Measurements from ENCODE around the gene MT4.
A peak's percentile ranks its signal among the peaks of the same experiment; 100 is the strongest.

MT4 gene

GRCh38 chr16:56564793-56565477, at the start of gene MT4:
Gene MT4, plus strand, starts transcription at chr16:56565073. Its CDS starts 56 bp downstream, at chr16:56565129.
- no peak for DNase-seq (ENCODE audit: low read depth)

- no peak for DNase-seq (ENCODE audit: low read depth)
Measured at GRCh38 chr16:56515665-56516064, 49.2 kb upstream of the MT4 start.

GRCh38 chr16:56517206-56517605, 47.7 kb upstream of the MT4 start:
- no peak for DNase-seq (ENCODE audit: low read depth)

- no peak for DNase-seq (ENCODE audit: low read depth)
Measured at GRCh38 chr16:56518425-56518824, 46.4 kb upstream of the MT4 start.

GRCh38 chr16:56519459-56520250, 45.2 kb upstream of the MT4 start, which contains the start of gene BBS2:
Gene BBS2, minus strand, starts transcription at chr16:56520024. Its CDS starts 162 bp downstream, at chr16:56519862.
- DNase-seq (ENCODE audit: low read depth): peak; percentile 78

GRCh38 chr16:56520251-56520577, 44.7 kb upstream of the MT4 start:
- no peak for DNase-seq (ENCODE audit: low read depth)

- DNase-seq (ENCODE audit: low read depth): no peak
Measured at GRCh38 chr16:56525236-56525635, 39.6 kb upstream of the MT4 start.

- DNase-seq (ENCODE audit: low read depth): no peak
Measured at GRCh38 chr16:56530872-56531271, 34.0 kb upstream of the MT4 start.

- no peak for DNase-seq (ENCODE audit: low read depth)
Measured at GRCh38 chr16:56532714-56533113, 32.2 kb upstream of the MT4 start.

- DNase-seq (ENCODE audit: low read depth): no peak
Measured at GRCh38 chr16:56534847-56535383, 30.0 kb upstream of the MT4 start.

- DNase-seq (ENCODE audit: low read depth): no peak
Measured at GRCh38 chr16:56538331-56538730, 26.5 kb upstream of the MT4 start.

- DNase-seq (ENCODE audit: low read depth): no peak
Measured at GRCh38 chr16:56539656-56540055, 25.2 kb upstream of the MT4 start.

GRCh38 chr16:56542039-56542438, 22.8 kb upstream of the MT4 start:
- no peak for DNase-seq (ENCODE audit: low read depth)

GRCh38 chr16:56547120-56547948, 17.5 kb upstream of the MT4 start:
- no peak for DNase-seq (ENCODE audit: low read depth)

- no peak for DNase-seq (ENCODE audit: low read depth)
Measured at GRCh38 chr16:56547949-56548567, 16.8 kb upstream of the MT4 start.

GRCh38 chr16:56549161-56549560, 15.7 kb upstream of the MT4 start:
- no peak for DNase-seq (ENCODE audit: low read depth)

- no peak for DNase-seq (ENCODE audit: low read depth)
Measured at GRCh38 chr16:56549744-56550385, 15.0 kb upstream of the MT4 start.

- DNase-seq (ENCODE audit: low read depth): no peak
Measured at GRCh38 chr16:56551796-56552738, 12.8 kb upstream of the MT4 start.

- no peak for DNase-seq (ENCODE audit: low read depth)
Measured at GRCh38 chr16:56554441-56554840, 10.4 kb upstream of the MT4 start.

- no peak for DNase-seq (ENCODE audit: low read depth)
Measured at GRCh38 chr16:56558024-56558747, 6.7 kb upstream of the MT4 start.
